ENCODE data around the gene VDR.

DNA sequence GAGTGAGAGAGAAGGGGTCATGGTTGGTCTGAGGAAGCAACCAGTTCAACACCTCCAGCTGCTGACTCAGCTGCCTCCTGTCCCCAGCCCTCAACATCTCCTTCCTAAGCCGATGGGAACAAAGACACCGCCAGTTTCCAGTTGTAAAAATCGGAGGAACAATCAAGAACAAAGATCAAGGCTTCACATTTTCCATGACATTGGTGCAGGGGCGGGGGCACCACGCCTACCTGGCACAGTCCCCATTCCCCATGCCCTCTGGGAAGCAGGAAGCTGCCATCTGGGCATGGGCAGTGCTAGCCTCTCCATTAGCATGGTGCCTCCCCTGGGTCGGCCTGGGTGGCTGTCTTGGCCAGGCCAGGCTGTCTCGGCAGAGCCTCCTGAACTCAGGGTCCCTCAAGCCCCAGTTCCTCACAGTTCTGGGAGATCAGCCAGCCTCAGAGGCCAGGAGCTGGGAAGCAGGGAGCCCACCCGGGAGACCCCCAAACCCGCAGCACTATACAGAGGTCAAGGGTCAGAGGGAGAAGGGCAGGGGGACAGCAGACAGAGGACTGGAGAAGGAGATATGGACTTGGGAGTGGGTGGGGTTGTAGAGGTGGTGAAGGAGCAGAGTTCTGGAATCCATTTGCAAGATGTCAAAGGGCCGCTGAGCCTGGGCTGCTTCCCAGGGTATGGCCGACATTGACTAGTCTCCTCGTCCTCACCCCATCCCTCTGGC, 39.0 kb upstream of the VDR start:
- no peak for TF ChIP-seq POLR2A (IDR thresholded peaks at IDR 0.05)
- TF ChIP-seq, protein P1, sequence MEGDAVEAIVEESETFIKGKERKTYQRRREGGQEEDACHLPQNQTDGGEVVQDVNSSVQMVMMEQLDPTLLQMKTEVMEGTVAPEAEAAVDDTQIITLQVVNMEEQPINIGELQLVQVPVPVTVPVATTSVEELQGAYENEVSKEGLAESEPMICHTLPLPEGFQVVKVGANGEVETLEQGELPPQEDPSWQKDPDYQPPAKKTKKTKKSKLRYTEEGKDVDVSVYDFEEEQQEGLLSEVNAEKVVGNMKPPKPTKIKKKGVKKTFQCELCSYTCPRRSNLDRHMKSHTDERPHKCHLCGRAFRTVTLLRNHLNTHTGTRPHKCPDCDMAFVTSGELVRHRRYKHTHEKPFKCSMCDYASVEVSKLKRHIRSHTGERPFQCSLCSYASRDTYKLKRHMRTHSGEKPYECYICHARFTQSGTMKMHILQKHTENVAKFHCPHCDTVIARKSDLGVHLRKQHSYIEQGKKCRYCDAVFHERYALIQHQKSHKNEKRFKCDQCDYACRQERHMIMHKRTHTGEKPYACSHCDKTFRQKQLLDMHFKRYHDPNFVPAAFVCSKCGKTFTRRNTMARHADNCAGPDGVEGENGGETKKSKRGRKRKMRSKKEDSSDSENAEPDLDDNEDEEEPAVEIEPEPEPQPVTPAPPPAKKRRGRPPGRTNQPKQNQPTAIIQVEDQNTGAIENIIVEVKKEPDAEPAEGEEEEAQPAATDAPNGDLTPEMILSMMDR (IDR thresholded peaks at IDR 0.05) = no peak

Data from uterus (tissue), 2 donors.